NCI-H446 treated with DMSO at 0.1 percent for 48 hours (cell line): ENCODE results near the gene HOXB1.

Experiments
- DNase-seq: peaks from one replicate; lab custom pipeline; 2025; lab: John Stamatoyannopoulos, UW

The HOXB1 gene

DNA sequence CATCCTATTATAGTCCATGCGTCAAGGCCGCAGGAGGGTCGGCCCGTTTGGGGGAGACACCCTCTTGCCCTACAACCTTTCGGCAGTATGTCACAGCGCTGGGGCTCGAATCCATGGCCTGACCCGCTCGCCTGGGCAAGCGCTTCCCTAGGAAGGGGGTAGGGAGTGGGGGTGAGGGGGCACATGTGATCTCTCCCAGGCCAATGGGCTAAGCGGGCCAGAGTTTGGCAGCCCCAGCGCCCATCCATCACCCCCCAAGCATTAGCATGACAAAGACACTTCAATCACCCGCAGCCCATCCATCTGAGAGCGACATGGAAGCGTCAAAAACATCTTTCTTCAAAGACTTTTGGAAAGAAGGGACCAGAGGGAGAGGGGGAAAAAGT lies at the start of gene HOXB1:
Gene HOXB1, minus strand, starts transcription at position 125 of the 386 bp plus-strand sequence. Its CDS starts 107 bp downstream, at position 18.
- no peak for DNase-seq

DNA sequence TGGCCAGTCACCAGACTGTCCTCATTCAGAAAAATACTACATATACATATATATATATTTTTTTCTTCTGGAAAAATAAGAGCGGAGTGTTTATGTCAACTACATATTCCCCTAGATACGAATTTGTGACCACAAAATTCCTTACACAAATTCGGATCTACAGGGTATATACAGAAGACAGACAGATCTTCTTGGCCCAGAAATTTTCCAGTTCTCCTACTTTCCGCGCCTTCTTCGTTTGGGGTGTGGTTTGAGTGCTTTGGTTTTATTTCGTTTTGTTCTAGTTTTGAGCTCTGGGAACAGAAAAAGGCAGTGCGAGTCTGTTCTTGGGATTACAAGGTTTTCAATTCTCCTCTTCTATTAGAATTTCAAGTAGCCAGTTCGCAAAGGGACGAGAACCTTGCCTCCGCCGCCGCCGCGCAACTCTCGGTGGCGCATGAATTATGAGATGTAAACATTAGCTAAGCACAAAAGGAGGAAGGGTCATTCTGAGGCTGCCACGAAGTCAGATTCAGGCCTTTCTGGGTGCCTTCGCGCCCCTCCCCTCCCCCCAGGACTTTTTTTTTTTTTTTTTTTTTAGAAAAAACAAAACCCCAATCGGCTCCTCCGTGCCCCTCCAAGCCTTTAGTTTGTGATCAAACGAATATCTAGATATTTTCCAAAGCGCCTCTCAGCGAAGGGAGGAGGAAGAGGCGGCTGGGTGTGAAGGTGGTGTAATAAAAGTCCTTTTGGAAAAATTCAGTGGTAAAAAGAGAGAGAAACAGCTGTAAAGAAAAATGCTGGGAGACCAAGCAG lies 49.1 kb upstream of the HOXB1 start:
- no peak for DNase-seq

DNA sequence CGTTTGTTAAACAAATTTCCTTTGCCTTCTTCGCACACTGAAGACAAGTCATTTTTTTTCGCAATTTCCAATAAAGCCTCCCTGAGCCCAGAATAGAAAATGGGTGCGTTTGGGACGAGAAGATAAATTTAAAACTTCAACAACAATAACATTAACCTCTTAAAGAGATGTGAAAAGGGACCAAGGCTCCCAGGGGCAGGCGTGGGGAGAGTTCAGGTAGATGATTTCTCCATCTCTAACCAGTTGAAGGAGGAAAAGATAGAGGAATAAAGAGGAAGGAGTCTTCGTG lies 48.6 kb upstream of the HOXB1 start:
- no peak for DNase-seq

DNA sequence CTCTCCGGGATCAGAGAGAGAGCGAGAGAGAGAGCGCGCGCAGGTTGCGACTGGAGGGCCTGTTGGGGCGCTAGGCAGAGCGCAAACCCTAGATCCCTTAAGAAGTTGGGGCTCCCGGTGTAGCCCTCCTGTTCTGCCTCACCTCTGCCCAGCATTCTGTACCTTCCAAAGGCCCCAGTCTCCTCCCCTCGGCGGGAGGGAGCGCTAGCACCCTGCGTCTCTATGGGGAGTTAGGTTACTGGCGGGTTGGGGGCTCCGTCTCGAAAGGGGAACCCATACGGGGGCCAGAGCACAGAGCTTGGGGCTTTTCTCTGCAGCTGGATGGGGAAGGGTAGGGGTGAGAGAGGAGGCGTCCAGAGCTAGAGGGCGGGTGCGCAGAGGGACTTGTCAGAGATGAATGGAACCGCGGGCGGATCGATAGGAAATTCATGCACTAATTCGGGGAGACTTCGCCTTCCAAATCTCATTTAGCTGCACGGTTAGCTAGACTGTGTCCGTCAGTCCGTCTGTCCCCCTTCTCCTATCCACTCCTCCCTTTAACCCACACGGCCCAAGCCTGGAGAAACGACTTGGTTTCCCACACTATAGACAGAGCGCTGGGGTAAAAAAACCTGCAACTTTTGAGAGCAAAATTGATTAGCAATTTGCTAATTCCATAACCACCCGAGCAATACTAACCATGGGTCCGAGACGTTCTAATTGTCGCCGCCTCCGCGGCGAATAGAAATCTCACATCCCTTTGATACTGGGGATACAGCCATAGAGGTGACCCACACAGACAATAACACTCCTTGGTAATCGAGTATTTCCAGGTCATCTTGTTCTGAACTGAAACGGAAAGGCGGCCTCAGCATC lies 48.0 kb upstream of the HOXB1 start:
- DNase-seq = no peak

GRCh38 chr17:48577946-48578615 lies 47.3 kb upstream of the HOXB1 start, which contains the start of gene HOXB4:
HOXB4 (minus strand) TSS chr17:48578350; CDS start chr17:48578319, 31 bp downstream.
- peak; percentile 45 for DNase-seq

DNA sequence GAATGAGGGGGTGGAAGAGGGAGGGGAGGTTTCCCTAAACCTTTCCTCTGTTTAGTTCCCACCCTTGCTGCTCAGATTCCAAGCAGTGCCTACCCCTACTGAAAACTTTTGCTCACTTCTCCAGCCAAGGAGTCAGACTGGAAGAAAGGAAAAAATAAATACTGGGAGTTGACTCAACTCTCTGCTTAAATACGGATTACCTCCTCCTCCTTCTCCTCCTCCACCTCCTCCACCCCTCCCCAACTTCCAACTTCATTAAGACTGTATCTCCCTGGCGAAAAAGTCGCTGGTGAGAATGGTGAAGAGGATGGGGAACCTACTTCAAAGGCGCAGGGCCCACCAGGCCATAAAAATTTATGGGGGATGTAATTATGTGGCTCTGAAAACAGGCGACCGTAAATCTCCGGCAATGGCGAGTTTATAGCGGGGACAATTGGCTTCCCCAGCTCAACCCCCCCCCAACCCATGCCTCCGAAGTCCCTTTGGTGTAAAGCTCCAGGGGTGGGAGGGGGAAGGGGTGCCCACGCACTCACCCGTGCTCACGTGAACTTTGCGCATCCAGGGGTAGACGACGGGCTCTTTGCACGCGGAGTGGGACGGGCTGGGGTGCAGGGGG lies 46.6 kb upstream of the HOXB1 start:
- no peak for DNase-seq

- no peak for DNase-seq
Observed at GRCh38 chr17:48576479-48577309, 45.9 kb upstream of the HOXB1 start.

DNA sequence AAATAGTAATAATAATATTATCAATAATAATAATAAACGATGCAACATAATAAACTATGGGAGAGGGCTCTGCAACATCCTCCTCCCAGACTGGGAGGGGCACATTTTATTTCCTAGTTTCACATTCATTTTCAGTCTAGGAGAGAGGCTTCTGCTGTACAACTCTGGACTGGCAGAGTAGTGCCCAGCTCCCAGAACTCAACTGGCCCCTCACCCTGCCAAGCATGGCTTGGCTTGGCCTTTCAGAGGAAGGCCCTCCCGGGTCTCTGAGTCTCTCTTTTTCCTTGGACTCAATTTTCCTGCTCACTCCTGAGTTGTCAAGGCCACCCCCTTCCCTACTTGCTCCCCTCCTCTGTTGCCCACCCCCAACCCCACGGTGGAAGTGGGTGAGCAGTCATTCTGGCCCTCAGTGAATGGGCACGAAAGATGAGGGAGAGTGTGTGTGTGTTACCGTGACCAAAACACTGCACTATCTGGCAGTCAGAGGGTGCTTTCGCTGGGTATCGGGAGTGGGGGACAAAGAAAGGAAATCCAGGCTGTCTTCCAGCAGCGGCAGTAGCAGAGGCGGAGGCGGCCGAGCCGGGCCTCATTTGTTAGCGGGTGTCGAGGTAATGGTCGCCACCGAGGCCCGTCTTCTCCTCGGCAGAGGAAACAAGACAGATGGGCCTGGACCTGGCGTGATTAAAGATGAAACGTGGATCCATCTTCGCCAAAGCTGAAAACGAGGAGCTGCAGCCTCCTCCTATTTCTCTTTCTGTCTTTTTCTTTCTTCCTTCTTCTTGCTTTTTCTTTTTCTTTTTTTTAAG lies 45.1 kb upstream of the HOXB1 start:
- no peak for DNase-seq

DNA sequence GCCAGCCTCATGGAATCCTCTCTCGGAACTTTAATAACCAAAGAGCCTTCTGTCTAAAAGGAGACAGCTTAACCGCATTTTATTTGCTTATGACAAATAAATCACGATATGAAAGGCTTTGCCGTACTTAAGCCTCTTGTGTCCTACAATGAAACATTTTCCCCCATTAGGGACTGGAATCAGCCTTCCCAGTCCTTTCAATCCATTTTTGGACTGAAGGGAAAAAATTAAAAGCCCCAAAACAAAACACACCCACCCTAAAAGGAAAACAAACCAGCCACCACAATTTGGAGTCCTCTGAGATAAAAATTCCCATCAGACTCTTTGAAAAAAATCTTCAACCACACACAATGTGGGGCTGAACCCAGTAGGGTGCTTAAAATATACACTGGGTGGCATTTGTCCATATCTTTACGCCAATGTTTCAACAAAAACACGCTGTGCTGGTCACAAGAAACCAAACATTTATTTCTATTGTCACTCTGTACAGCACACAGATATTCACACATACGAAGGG lies 44.3 kb upstream of the HOXB1 start:
- no peak for DNase-seq

DNA sequence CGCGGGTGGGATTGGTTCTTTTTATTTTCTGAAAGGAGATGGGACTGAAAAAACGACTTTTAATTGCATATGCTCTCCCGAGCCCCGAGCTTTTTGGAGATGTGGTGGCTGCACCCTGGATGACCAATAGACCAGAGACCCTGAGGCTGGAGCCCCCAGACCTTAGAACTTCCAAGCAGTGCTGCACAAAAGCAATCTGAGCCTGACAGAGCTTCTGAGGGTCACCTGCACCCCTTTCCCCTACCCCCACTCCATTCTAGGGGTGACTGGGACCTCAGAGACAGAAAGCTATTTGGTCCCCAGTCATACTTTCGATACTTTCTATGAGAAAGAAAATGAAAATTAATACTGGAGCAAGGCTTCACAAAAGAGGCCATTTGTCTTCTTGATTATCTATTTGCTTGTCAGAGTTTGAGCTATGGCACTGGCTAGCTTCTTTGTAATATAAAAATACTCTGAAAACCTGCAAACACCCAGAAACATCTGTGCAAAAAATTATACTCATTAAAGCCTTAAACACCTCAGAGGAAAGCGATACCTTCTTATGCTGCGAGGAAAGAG lies 43.8 kb upstream of the HOXB1 start:
- DNase-seq = no peak

DNA sequence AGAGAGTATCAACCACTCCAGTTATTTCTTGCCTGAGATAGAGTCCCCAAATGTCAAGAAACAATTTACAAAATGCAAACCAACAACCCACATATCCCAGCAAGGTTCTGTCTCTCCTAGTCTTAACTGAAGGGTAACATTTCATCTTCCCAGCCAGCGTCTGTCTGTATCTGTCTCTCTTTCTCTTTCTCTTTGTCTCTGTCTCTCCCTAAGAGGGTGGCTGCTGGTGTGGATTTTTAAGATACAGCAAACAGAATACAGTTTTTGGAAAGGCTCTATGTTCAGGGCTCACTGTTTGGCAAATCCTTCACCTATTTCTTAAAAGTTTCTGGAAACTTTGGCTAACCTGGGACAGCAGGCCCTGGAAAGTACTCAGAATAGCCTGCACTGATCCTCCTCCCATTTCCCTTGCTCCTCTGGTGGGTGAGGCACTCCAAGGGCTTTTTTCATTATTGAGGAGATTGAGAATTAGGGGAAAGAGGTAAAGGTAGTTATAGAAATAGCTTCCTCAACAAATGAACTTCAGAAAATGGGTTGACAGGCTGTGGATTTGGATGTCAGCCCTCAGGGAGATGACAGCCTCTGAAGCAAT lies 41.1 kb upstream of the HOXB1 start:
- no peak for DNase-seq

GRCh38 chr17:48571024-48571818 lies 40.4 kb upstream of the HOXB1 start:
- no peak for DNase-seq

DNA sequence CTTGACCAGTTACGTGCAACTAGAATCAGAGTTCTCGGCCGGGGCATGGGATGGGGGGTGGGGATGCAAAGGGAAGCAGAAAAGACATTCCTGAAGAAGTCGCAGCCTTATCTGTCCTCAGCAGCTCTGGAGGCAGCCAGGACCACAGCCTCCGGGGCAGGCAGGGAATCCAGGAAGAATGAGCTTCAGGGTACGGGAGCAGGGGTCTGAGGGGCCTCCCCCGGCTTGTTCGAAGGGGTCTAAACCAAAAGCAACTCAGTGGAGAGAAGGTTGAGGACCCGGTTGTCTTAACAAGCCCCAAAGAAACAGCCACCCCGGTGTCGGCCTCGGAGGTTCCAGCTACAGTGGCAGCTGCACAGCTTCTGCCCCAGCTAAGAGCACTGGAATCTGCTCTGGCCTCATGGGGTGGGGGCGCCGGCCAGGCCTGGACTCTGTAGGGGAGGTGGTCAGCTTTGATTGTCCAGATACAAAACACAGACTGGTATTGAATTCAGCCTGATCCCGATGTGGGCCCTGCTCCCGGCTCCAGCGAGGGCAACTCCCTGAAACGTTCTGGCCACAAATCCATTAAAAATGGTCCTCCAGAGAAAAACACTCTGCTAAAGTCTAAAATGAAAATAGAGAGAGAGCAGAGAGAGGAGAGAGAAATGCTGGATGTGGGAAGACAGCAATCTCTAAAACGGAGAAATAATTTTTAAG lies 39.7 kb upstream of the HOXB1 start:
- DNase-seq = no peak

DNA sequence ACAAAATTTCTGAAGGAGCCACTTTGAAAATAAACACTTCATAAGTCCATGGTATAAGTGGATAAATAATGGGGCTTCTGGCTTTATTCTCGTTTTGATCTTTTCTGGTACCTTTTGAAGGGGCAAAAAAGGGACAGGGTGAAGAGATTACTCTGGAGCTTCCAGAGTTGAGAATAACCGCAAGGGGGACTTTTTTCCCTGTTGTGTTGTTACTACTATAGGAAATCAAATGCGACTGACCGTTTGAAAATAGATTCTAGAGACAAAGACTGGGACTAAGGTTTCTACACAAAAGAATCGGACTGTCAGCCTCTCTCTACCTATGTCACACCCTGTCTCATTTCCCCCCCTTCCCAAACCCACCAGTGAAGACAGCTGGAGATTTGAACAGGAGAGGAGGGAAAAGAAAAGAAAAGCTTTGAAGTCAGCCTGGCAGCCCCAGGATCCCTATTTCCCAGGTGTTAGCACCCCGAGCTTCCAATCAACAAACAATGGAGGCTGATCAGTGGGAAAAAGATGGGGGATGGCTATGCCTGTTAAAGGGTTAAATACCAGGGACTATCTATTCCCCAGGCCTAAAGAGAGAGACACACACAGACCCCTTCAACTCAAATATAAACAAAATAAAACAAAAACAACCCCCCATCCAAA lies 39.0 kb upstream of the HOXB1 start:
- DNase-seq = no peak

- no peak for DNase-seq
Observed at GRCh38 chr17:48569240-48569582, 38.4 kb upstream of the HOXB1 start.

GRCh38 chr17:48568499-48569239 lies 37.9 kb upstream of the HOXB1 start:
- no peak for DNase-seq
